ENCODE measurements around the gene RAP2A. TPM values are rescaled to one million over a fixed set of nuclear protein-coding genes. Genes with fewer than 3 reads are reported as not detected.

The RAP2A gene
- total RNA-seq, 1 experiment from 2014 or later = 27.7 TPM

GRCh38 chr13:97422118-97423054, 11.6 kb upstream of the RAP2A start:
- peak; percentile 65 for DNase-seq (ENCODE audit: low read depth)

GRCh38 chr13:97423300-97424045, 10.5 kb upstream of the RAP2A start:
- no peak for DNase-seq (ENCODE audit: low read depth)

GRCh38 chr13:97425590-97425989, 8.4 kb upstream of the RAP2A start:
- DNase-seq (ENCODE audit: low read depth) = no peak

GRCh38 chr13:97426695-97427094, 7.3 kb upstream of the RAP2A start:
- DNase-seq (ENCODE audit: low read depth) = no peak

- DNase-seq (ENCODE audit: low read depth) = peak; percentile 53
Measured at GRCh38 chr13:97429681-97430081, 4.3 kb upstream of the RAP2A start.

- no peak for DNase-seq (ENCODE audit: low read depth)
Measured at GRCh38 chr13:97430296-97430695, 3.7 kb upstream of the RAP2A start.

DNA sequence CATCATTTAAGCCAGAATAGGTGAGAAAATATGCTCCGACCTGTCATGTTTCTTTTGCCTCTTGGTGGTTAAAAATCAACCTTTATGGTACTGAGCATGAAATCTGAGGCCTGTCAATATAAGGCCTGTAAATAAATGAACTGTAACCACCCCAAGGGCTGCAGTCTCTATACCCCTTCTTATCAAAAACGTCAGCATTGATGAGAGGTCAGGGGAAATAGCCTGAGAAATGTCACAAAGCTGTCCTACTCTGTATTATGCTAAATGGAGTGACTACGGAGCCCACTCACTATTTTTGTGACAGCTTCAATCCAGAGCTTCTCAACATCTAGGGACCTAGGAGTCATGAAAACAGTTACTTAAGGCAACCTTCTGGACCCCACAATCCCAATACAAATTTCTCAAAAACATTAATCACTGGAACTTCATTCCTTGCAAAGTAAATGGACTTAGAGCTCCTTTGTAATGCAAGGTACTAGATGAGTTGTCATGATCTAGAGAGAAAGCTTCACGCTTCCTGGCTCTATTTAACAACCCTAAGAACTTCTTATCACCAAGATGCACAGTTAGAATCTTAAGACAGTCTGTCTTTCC, 2.7 kb upstream of the RAP2A start:
- no peak for DNase-seq (ENCODE audit: low read depth)

- DNase-seq (ENCODE audit: low read depth) = no peak
Measured at GRCh38 chr13:97432232-97432916, 1.6 kb upstream of the RAP2A start.

DNA sequence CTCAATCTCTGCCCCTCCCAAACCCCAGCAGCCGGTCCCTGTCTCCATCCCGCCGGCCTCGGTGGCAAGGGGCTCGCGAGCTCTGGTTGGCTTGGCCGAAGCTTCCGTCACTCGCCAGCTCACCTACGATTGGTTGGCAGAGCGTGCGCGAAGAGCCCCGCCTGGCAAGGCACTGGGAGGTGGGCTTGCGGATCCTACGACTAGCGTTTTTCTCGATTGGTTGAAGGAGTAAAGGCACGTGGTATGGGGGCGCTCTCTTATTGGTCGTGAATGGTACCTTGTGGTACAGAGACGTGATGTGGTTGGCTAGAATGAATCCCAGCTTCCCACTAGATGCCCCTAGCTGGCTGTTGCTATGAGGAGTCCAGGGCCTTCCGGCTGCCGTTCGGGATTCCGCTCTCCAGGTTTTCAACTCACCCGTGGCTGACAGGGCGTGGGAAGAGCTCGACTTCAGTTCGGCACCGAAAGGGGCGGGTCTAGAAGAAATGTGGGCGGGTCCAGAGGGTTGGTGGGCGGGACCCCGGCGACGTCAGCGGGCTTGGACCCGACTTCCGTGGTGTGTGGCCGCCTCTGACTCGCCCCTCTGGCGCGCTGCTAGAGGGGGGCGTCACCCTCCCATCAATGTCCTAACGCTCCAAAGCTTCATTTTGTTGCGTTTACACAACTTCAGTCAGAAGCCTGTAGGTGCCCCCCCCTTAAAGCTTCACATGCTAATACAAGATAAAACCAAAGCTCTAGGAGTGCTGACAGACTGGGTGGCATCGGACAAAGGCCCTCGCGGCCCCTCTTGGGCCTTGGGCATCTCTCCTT, 847 bp upstream of the RAP2A start:
- peak; percentile 100 for DNase-seq (ENCODE audit: low read depth)

DNA sequence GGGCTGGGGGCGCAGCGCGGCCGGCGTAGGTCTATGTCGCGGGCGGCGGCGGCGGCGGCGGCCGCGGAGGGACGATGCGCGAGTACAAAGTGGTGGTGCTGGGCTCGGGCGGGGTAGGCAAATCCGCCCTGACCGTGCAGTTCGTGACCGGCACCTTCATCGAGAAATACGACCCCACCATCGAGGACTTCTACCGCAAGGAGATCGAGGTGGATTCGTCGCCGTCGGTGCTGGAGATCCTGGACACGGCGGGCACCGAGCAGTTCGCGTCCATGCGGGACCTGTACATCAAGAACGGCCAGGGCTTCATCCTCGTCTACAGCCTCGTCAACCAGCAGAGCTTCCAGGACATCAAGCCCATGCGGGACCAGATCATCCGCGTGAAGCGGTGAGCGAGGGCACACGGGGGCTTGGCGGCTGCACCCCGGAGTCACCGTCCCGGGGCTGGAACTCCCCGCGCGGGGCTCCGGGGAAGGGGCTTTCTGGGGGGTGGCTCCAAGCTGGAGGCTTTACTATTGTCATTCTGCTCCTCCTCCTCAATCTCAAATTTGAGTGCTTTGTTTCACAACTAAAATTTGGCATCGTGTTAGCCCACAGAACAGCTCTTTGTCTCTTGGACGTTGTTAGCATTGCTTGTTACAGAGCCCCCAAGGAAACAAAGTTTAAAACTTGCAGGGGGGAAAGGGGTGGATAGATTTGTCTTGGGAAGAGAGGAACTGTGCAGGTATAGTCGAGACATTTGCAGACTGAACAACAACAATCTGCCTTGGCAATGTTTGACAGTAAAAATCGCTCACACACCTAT, 630 bp downstream of the RAP2A start:
- peak; percentile 20 for DNase-seq (ENCODE audit: low read depth)

- no peak for DNase-seq (ENCODE audit: low read depth)
Measured at GRCh38 chr13:97435323-97435722, 1.4 kb downstream of the RAP2A start.

DNA sequence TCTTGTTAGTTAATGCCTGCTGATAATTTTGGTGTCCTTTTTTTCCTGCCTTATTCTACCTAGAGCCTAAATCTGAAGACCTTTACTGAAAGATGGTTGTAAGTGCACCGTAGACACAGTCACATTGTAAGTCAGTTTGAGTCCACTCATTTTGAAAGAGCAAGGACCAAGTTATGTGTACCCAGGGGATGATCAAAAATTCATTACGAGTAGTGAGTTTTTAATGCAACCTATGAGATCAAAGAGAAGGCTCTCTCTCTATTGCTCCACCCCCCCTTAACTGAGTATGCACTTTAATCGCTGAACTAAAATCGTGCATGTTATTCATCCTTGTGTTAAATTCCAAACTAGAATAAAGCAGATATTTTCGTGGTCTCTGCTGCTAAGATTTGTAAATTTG, 1.8 kb downstream of the RAP2A start:
- peak; percentile 18 for DNase-seq (ENCODE audit: low read depth)

DNA sequence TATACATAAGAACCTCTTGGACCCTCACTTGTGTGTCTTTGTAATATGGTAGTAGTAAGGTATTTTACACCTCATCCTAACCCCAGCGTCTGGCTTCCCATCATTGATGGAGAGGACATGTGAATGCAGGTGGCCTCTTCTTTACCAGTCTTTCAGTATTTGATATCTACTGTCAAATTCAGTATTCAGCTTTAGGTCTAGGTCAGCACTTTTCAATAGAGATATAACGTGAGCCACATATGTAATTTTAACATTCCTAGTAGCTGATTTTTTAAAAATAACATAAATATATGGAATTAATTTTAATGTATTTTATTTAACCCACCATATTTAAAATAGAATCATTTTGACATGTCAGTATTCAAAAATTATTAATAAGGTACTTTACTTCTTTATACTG, 2.9 kb downstream of the RAP2A start:
- no peak for DNase-seq (ENCODE audit: low read depth)

DNA sequence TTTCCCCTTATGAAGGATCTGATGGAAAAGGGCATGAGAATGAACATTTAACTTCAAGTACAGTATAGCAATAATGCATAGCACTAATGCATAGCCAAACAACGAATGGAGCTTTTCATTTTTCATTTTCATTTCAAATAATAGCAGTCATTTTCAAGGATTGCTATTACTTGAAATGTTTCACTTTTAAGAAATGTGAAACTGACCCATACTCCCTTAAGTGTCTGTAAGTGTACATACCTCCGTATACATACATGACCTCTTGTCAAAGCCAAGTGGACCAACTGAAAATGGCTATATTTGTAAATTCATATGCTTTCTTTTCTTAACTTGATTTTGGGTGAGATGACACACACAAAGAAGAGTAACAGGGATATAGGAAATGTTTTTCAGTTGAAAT, 3.8 kb downstream of the RAP2A start:
- no peak for DNase-seq (ENCODE audit: low read depth)

GRCh38 chr13:97438856-97439595, 5.1 kb downstream of the RAP2A start:
- DNase-seq (ENCODE audit: low read depth) = no peak

GRCh38 chr13:97440598-97441170, 6.7 kb downstream of the RAP2A start:
- DNase-seq (ENCODE audit: low read depth) = no peak

DNA sequence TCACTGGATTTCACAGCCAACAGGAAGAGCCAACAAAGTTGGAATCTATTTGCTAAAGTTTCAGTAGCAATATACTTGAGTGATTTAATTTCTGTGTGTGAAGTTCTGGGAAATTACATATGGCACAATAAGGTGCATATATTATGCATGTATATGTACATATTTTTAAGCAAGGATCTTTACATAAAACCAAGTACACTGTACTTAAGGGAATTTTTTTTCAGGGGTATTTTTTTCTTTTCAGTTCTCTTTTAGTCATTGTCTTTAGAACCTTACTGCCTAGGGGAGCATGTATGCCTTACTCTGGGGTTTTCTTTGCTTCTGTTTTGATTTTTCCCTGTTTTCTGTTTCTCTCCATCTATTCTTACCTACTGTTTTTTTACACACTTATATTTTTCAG, 7.4 kb downstream of the RAP2A start:
- no peak for DNase-seq (ENCODE audit: low read depth)

DNA sequence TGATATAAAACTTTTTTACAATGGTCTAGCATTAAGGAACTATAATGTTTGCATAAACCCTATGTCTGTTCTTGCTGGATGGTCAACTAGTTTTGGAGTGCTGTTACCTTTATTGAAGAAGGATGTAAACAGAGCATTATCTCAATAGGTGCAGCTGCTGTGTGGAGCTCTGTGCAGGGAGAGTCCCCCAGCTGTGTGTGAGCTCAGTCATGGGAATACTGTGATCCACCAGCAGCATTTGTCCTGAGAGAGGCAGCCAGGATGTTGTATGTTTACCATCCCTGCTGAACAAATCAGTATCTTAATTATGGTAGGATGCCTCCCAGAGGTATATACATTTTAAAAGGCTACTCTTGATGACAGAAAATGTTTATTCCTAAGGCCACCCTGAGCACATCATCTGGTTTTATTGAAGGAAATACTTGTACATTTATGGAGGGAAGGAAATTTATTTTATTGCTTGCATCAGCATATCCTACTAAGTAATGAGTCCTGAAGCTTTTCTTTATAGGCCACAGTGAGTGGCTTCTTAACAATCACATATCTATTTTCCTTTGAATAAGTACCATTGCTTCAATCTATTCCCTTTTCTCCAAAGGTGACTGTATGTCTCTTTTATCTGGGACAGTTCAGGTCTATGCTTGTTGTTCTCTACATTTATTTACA, 11.7 kb downstream of the RAP2A start:
- DNase-seq (ENCODE audit: low read depth) = no peak

Measured in LHCN-M2 (cell line).